SW480 (cell line): ENCODE results near the gene NEDD4L.
A peak's percentile ranks its signal among the peaks of the same experiment; 100 is the strongest.
"Not testable (repeated sequence)": the region's sequence is repeated elsewhere in the genome, so short reads cannot be mapped to it uniquely, and the experiment has no call there.

Source experiments
- DNase-seq: peaks from one replicate; pipeline ENCODE4 v3.0.0-alpha.2; 2016; ENCODE audit warnings: low spot score

The NEDD4L gene

DNA sequence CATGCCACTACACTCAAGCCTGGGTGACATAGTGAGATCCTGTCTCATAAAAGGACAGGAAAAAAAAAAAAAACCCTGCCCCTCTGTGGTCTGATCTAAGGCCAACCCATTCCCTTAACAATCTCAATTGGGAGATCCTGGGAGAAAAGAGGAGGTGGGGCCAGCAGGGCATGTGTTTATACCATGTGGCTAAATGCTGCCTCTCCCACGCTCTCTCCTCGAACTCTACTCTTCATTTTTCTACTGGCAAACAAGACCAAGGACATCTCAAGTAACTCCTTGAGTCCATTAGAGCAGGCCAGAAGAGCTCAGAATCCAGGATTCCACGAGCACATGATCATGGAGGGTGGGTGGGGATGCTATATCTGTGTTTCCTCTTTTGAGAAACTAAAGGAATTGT lies 16.7 kb upstream of the NEDD4L start:
- DNase-seq: no peak

DNA sequence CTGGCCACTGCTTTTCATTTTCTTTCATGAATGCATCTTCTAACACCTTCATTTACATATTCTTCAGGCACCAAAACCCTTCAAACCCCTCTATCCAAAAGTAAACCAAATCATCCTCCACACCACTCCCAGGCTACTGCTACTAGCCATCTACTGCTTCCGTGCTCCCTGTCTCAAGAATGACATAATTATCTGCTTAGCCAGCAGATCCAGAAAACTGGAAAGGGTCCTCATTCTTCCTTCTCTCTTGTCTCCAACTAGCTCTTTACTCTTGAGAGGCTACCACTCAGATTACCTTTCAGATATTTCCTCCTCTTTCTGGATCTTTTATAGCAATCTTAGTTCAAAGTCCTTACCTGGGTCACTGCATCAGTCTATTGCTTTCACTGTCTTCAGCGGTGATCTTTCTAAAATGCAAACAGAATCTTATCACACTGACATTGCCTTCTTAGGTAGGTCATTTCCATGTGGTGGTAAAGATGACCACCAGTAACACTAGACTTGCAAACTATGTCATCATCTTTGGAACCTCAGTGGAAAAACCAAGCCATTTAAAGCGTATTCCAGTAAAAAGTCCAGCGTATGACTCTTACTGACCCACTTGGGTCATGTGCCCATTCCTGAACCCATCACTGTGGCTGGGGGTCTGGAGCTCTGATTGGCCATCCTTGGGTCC lies 15.8 kb upstream of the NEDD4L start:
- DNase-seq: no peak

- DNase-seq: no peak
Observed at GRCh38 chr18:58032233-58032632, 11.8 kb upstream of the NEDD4L start.

DNA sequence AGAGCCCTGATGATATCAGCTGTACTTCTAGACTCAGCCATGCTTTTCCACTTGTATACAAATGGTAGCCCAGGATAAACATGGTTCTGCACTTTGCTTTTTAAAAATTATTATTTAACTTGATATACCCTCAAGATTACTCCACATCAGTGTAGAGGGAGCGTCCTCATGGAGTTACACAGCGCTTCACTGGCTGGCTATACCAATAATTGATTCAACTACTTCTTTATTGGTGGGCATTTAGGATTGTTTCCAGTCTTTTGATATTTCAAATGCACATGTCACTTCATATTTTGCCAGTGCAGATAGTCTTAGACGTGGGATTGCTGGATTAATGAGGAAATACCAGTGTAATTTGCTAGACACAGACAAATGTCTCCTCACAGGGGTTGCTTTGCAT lies 10.8 kb upstream of the NEDD4L start:
- DNase-seq: no peak

DNA sequence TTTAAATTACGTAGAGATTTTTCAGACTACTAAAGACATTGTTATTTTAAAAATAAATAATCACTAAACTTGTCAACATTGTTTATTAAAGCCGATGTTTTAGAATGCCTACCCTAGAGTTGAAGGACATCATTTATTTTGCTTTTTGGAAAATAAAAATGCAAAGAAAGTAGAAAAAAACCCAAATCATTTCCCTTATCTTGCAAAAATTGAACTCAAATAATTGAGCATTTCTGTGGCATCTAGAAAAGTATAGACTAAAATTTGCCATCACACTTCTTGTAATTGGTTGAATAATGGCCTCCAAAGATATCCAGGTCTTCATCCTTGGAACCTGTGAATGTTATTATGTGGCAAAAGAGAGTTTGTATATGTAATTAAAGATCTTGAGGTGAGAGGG lies 9.7 kb upstream of the NEDD4L start:
- no peak for DNase-seq

GRCh38 chr18:58037163-58037562 lies 6.9 kb upstream of the NEDD4L start:
- DNase-seq: no peak

DNA sequence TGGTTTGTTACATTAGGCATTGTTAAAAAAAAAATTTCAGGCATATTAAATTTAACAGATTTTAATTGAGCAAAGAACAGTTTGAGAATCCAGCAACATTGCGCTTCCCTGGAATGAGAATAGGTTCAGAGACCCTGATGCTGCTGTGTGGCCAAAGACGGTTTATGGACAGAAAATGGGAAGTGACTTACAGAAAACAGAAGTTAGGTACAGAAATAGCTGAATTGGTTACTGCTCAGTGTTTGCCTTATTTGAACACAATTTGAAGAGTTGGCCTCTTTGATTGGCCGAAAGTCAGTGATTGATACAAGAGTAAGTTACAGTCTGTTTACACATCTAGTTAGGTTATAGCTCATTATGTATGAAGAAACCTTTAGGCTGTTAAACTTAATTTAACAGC lies 6.0 kb upstream of the NEDD4L start:
- no peak for DNase-seq

- peak; percentile 79 for DNase-seq
Observed at GRCh38 chr18:58041633-58042032, 2.4 kb upstream of the NEDD4L start.

- DNase-seq: no peak
Observed at GRCh38 chr18:58042826-58043490, 1.1 kb upstream of the NEDD4L start.

DNA sequence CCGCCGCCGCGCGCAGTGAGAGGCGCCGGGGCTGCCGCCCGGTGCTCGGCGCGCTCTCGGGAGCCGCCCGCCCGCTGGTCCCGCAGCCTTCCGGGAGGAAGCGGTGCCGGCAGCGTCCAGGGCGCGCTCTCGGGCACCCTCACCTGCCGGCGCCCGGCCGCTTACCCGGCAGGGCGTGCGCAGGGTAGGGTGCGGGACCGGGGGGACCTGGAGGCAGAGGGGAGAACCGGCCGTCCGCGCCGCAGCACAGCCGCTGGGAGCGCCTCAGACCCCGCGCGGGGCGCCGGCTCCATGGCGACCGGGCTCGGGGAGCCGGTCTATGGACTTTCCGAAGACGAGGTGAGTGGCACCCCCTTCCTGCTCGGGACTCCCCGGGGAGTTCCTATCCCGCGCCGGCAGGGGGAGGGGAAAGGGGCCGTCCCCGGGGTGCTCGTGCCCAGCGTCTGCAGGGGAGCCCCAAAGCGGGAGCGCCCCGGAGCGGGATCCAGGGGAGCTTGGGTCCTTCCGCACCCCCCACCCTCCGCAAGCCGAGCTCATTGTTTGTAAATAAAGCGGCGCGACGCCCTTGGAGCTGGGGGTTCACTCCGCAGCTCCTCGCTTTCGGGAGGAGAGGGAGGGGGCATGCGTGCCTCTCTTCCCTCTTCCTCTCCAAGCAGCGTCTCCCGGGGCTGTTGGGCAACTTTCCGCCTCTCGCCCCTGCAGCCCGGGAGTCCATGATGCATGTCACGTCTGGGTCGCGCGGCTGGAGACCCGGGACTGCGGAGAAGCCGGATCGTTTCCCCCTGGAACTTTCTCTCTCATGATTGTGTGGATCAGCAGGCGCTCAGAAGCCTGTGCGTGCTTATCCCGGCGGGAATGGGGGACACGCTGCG lies 580 bp downstream of the NEDD4L start:
- DNase-seq: peak; percentile 35

- peak; percentile 74 for DNase-seq
Observed at GRCh38 chr18:58045242-58046092, 1.4 kb downstream of the NEDD4L start.

DNA sequence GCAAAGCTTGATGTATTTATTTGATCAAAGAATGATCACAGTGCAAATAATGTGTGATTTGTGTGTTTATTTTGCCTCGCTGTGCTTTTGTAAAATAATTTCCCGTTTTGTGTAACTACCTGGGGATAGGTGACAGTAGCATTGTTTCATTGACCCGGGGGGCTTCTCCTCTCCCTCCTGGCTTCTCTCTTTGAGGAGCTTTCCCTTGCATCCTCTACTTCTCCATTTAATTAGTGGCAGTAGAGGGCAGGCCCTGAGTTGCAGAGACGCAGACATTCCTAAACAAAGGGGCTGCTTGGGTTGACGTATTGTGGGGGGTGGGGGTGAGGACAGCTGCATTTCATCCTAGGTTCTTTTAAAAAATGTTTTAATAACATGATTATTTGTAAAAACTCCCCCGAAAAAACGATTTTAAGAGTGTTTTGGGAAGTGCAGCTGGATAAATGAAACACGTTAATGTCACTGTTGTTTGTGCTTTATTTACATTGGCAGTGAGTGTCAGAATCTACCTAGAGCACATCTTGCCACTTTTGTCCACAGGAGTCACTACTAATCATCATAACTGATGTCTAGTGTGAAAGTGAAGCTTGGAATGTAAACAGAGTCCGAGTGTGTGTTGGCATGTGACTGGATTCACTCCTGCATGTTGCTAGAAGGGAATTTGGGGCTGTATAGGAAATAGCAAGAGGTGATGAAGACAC lies 2.2 kb downstream of the NEDD4L start:
- no peak for DNase-seq

GRCh38 chr18:58046794-58047555 lies 2.9 kb downstream of the NEDD4L start:
- no peak for DNase-seq

- no peak for DNase-seq
Observed at GRCh38 chr18:58047556-58047882, 3.5 kb downstream of the NEDD4L start.

- DNase-seq: no peak
Observed at GRCh38 chr18:58048081-58048642, 4.1 kb downstream of the NEDD4L start.

- DNase-seq: no peak
Observed at GRCh38 chr18:58049000-58049688, 5.1 kb downstream of the NEDD4L start.

DNA sequence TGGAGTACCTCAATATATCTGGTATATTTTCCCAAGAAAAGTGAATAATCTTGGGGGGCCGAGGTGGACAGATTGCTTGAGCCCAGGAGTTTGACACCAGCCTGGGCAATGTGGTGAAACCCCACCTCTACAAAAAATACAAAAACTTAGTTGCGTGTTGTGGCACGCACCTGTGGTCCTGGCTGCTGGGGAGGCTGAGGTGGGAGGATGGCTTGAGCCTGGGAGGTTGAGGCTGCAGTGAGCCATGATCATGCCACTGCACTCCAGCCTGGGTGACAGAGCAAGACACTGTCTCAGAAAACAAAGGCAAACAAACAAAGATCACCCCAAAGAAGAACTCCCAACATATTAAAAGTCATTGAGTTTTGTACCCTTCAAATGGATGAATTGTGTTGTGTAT lies 6.9 kb downstream of the NEDD4L start:
- not testable (repeated sequence) for DNase-seq

- DNase-seq: peak; percentile 22
Observed at GRCh38 chr18:58051765-58052460, 7.9 kb downstream of the NEDD4L start.

DNA sequence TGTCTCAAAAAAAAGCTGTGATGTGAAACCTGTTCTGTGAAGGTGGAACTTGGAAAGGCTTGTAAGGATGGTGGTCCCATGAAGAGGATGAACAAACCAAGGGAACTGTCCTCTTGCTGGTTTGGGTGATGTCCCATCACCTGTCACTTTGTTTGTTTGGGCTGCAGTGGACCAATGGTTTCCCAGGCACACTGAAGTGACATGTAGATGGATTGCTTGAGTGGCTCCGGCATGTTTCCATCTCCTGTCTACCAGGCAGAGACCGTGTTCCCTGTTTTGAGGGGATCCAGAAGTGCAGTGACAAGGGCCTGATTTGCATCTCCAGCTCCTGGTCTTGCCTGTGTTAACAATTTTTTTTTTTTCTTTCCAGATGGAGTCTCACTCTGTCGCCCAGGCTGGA lies 8.9 kb downstream of the NEDD4L start:
- no peak for DNase-seq
